Tibial artery (tissue), 4 donors: ENCODE measurements around the gene RERE.

Experiments
- DNase-seq, 2 donors: peaks; one replicate each; pipeline ENCODE4 v3.0.0-alpha.2; 2019
- H3K27ac ChIP-seq, 2 donors: fragments of 200-600 bp; sonication (generic) in 1 of 2; 1 replicate in 1 of 2; 2 replicates in 1 of 2; pipeline ENCODE4 v1.5.1; 2018 to 2019; ENCODE audit warnings: mild to moderate bottlenecking in 1 of 2
- H3K27me3 ChIP-seq, 2 donors: fragments of 200-600 bp; sonication (generic) in 1 of 2; one replicate each; pipeline versions ENCODE4 v1.5.1 to v1.6.0; 2016 to 2019
- H3K36me3 ChIP-seq, 3 donors: fragments of 200-600 bp; sonication (generic) in 2 of 3; one replicate each; pipeline ENCODE4 v1.5.1; 2016 to 2019; ENCODE audit warnings: mild to moderate bottlenecking in 2 of 3
- H3K4me1 ChIP-seq, 4 donors: fragments of 200-600 bp; sonication (generic) in 2 of 4; 1 replicate in 3 of 4; 2 replicates in 1 of 4; pipeline ENCODE4 v1.5.1; 2016 to 2019
- H3K4me3 ChIP-seq, 2 donors: fragments of 200-600 bp; sonication (generic) in 1 of 2; 1 replicate in 1 of 2; 2 replicates in 1 of 2; pipeline ENCODE4 v1.5.1; 2018 to 2019; ENCODE audit warnings: mild to moderate bottlenecking in 2 of 2
- H3K9me3 ChIP-seq, 3 donors: fragments of 200-600 bp; sonication (generic) in 1 of 3; one replicate each; pipeline ENCODE4 v1.5.1; 2016 to 2019
- CTCF ChIP-seq, 2 experiments: fragments of 200-600 bp in 1 of 2; fragments of 450-650 bp in 1 of 2; IDR thresholded peaks; one replicate each; pipeline ENCODE4 v1.5.1; 2017 to 2019; ENCODE audit warnings: antibody characterized with exemption in 2 of 2, mild to moderate bottlenecking in 1 of 2, moderate library complexity in 1 of 2
- intact Hi-C: fragments of 100-400 bp; cut with DNase I; formaldehyde crosslinking; loops from one replicate; pipeline ENCODE4 v1.15.0; 2023; ENCODE audit warnings: low total_unique reads

The RERE gene

DNA sequence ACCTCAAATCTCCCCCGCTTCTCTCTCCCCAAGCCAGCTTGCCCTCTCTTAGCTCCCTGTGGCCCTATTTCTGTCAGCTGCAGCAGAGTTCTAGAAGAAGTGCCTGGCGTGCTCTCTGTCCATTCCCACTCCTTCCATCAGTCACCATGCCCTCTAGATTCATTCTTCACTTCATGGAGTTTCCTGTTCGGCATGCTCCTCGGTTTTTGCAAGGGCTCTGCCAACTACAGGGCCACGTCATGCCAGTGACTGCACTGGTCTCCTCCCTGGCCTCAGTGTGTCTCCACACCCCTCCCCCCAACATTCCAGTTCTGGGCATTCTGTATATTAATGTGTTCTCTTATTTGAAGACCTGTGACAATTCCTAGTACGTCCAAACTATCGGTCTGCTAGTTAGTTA is 385.7 kb downstream of the RERE start:
- Histone ChIP-seq H3K27ac (no peak overlapping the region), H3K4me3 (no peak overlapping the region), H3K4me1 (peaks cover 0 to 12% (median 6%) of the 10 kb centered on the region in 4 donors), H3K9me3 (no peaks in the 10 kb centered on the region), H3K27me3 (no peaks in the 10 kb centered on the region), H3K36me3 (no peaks in the 10 kb centered on the region)
- no peak for TF ChIP-seq CTCF (IDR thresholded peaks at IDR 0.05)
- intact Hi-C loops: no loop called here
- no peak for DNase-seq

DNA sequence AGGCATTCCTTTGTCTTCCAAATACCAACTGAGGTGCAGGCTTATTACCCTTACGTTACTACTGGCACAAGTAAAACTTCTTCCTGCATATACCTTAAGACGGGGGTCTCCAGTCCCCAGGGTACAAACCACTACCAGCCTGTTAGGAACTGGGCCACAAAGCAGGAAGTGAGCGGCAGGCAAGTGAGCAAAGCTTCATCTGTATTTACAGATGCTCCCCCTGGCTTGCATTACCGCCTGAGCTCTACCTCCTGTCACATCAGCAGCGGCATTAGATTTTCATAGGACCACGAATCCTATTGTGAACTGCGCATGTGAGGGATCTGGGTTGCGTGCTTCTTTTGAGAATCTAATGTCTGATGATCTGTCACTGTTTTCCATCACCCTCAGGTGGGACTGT is 386.4 kb downstream of the RERE start:
- H3K4me1 ChIP-seq: peaks cover 0 to 12% (median 6%) of the 10 kb centered on the region in 4 donors
- no peaks in the 10 kb centered on the region for H3K36me3 ChIP-seq
- DNase-seq: no peak
- H3K9me3 ChIP-seq: no peaks in the 10 kb centered on the region
- H3K27ac ChIP-seq: no peak overlapping the region
- no peak overlapping the region for H3K4me3 ChIP-seq
- intact Hi-C loops: no loop called here
- H3K27me3 ChIP-seq: no peaks in the 10 kb centered on the region
- TF ChIP-seq CTCF (IDR thresholded peaks at IDR 0.05): no peak

DNA sequence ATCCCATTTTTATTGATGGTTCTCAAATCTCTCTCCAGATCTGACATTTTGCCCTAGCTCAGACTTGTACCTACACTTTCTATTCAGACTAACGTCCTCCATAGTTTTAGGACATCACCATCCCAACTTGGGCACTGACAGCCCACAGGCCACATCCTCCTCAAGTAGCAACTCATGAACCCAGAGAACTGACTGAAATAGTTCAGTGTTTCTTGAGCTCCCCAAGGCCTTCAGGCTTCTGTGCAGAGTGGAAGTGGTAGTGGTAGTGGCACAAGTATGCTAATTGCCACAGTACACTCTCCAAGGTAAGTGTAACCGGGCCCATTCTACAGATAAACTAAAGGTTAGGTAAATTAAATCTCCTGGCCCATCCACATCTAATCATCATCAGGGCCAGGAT is 387.0 kb downstream of the RERE start:
- Histone ChIP-seq H3K36me3 (no peaks in the 10 kb centered on the region), H3K9me3 (no peaks in the 10 kb centered on the region), H3K4me3 (no peak overlapping the region), H3K27ac (no peak overlapping the region), H3K27me3 (no peaks in the 10 kb centered on the region), H3K4me1 (peaks cover 0 to 11% (median 5%) of the 10 kb centered on the region in 4 donors)
- no peak for TF ChIP-seq CTCF (IDR thresholded peaks at IDR 0.05)
- intact Hi-C loops: no loop called here
- no peak for DNase-seq

DNA sequence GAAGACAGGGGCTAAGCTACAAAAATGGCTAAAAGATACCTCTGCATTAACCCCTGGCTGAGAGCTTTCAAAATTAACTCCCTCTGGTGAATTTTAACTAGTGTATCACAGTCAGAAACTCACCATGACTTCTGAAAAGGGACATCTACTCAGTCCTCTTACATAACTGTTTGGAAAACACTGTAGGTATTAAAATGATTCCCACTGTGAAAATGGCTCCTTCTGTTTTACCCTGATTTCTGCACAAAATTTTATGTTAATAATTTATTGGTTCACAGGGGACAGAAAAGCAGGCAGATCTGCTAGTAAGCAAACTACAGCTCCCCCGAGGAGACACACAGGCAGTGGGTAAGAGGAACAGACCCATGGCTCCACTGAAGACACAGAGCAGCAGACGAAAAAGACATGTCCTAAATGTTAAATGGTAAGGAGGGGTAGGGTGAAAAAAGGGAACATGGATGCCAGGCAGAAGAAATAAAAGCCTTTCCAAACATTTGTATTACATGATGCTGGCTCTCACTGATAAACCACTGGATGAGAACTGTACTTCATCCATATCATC is 387.8 kb downstream of the RERE start:
- no peaks in the 10 kb centered on the region for H3K36me3 ChIP-seq
- no peak overlapping the region for H3K27ac ChIP-seq
- no peaks in the 10 kb centered on the region for H3K27me3 ChIP-seq
- intact Hi-C loops: loop anchor here (10.0 kb wide), 1 partner anchor 275 kb away; no protein-coding TSS in a partner anchor
- no peak for TF ChIP-seq CTCF (IDR thresholded peaks at IDR 0.05)
- H3K4me3 ChIP-seq: no peak overlapping the region
- H3K4me1 ChIP-seq: peaks cover 0 to 20% (median 13%) of the 10 kb centered on the region in 4 donors
- H3K9me3 ChIP-seq: no peaks in the 10 kb centered on the region
- DNase-seq: no peak

- TF ChIP-seq CTCF (IDR thresholded peaks at IDR 0.05): no peak
- Histone ChIP-seq H3K27ac (peak overlapping the region in 1 of 2 donors; percentile 42), H3K36me3 (no peaks in the 10 kb centered on the region), H3K27me3 (no peaks in the 10 kb centered on the region), H3K9me3 (no peaks in the 10 kb centered on the region), H3K4me1 (peaks cover 0 to 24% (median 17%) of the 10 kb centered on the region in 4 donors), H3K4me3 (no peak overlapping the region)
- no peak for DNase-seq
- intact Hi-C loops: loop anchor here (10.0 kb wide), 1 partner anchor 276 kb away; no protein-coding TSS in a partner anchor
Observed at GRCh38 chr1:8428441-8428840, 389.0 kb downstream of the RERE start.
